SK-N-SH (cell line): ENCODE data around the gene ITGAE. TPM values are rescaled to one million over a fixed set of nuclear protein-coding genes. Genes with fewer than 3 reads are reported as not detected.

Experiments used
- CTCF ChIA-PET: fragments of 300-600, 350-600 bp; formaldehyde crosslinking; extraction: SDS; loops from one replicate; lab custom pipeline; 2021; lab: Yijun Ruan, JAX
- POLR2A ChIA-PET: fragments of 350-600 bp; sonication (Branson Sonifier 250); formaldehyde crosslinking; extraction: SDS; loops from one replicate; lab custom pipeline; 2020; ENCODE audit warnings: antibody characterized with exemption, inconsistent platforms; lab: Yijun Ruan, JAX
- DNase-seq: peaks from one replicate; pipeline ENCODE4 v3.0.0; 2012
- H2AFZ ChIP-seq: fragments of 200-600 bp; sonication (generic); 2 replicates; pipeline ENCODE4 v1.8.1; 2016; ENCODE audit warnings: antibody characterized with exemption, mild to moderate bottlenecking, low read depth
- H3F3A ChIP-seq: fragments of 200-600 bp; sonication (generic); replicated peaks from 2 replicates; pipeline ENCODE3; 2016; ENCODE audit warnings: antibody characterized with exemption, mild to moderate bottlenecking; ENCODE audit not compliant: insufficient read depth
- H3K27ac ChIP-seq, 2 experiments: fragments of 200-500 bp in 1 of 2; fragments of 200-600 bp in 1 of 2; sonication (Bioruptor generic) in 1 of 2; sonication (generic), shearing (Covaris generic) in 1 of 2; 2 replicates each; pipeline versions ENCODE4 v1.5.1 to v1.6.1; 2014 to 2016; ENCODE audit warnings: low read depth in 2 of 2, inconsistent platforms in 1 of 2, low read length in 1 of 2, mild to moderate bottlenecking in 1 of 2, mixed read lengths in 1 of 2
- H3K27me3 ChIP-seq: fragments of 200-600 bp; sonication (generic), shearing (Covaris generic); 2 replicates; pipeline ENCODE4 v1.6.1; 2016; ENCODE audit warnings: mixed run types; ENCODE audit not compliant: insufficient read depth
- H3K36me3 ChIP-seq, 2 experiments: fragments of 200-500 bp in 1 of 2; fragments of 200-600 bp in 1 of 2; sonication (Bioruptor generic) in 1 of 2; sonication (generic) in 1 of 2; replicated peaks in 1 of 2; 2 replicates each; pipeline versions ENCODE3 to v1.5.1; 2014 to 2016; ENCODE audit warnings: low read length in 1 of 2, mild to moderate bottlenecking in 1 of 2; ENCODE audit not compliant: insufficient read depth in 2 of 2, control insufficient read depth in 1 of 2
- H3K4me1 ChIP-seq, 2 experiments: fragments of 200-500 bp in 1 of 2; fragments of 200-600 bp in 1 of 2; sonication (Bioruptor generic) in 1 of 2; sonication (generic), shearing (Covaris generic) in 1 of 2; 2 replicates each; pipeline versions ENCODE4 v1.5.1 to v1.6.1; 2014 to 2016; ENCODE audit warnings: low read depth in 1 of 2, low read length in 1 of 2, mixed run types in 1 of 2; ENCODE audit not compliant: insufficient read depth in 2 of 2, control insufficient read depth in 1 of 2
- H3K4me2 ChIP-seq: fragments of 200-600 bp; sonication (generic), shearing (Covaris generic); 2 replicates; pipeline ENCODE4 v1.6.1; 2017; ENCODE audit warnings: mixed run types
- H3K4me3 ChIP-seq, 2 experiments: fragments of 200-500 bp in 1 of 2; fragments of 200-600 bp in 1 of 2; sonication (Bioruptor generic) in 1 of 2; sonication (generic), shearing (Covaris generic) in 1 of 2; 2 replicates each; pipeline versions ENCODE4 v1.5.1 to v1.8.1; 2014 to 2016; ENCODE audit warnings: low read depth in 2 of 2, inconsistent platforms in 1 of 2, low read length in 1 of 2, mild to moderate bottlenecking in 1 of 2, mixed read lengths in 1 of 2, moderate library complexity in 1 of 2
- H3K79me2 ChIP-seq: fragments of 200-600 bp; sonication (generic); 2 replicates; pipeline ENCODE4 v1.8.1; 2017; ENCODE audit warnings: mild to moderate bottlenecking; ENCODE audit not compliant: insufficient read depth
- H3K9ac ChIP-seq: fragments of 200-600 bp; sonication (generic); 2 replicates; pipeline ENCODE4 v1.6.1; 2017; ENCODE audit warnings: mixed run types
- H3K9me2 ChIP-seq: fragments of 200-600 bp; sonication (generic); 2 replicates; pipeline ENCODE4 v1.6.1; 2017; ENCODE audit warnings: mixed run types
- H3K9me3 ChIP-seq: fragments of 200-600 bp; sonication (generic); 2 replicates; pipeline ENCODE4 v1.6.1; 2017; ENCODE audit warnings: mixed run types, mild to moderate bottlenecking, moderate library complexity
- H4K20me1 ChIP-seq: fragments of 200-600 bp; sonication (generic); 2 replicates; pipeline ENCODE4 v1.6.1; 2017; ENCODE audit warnings: mild to moderate bottlenecking, mixed run types; ENCODE audit not compliant: insufficient read depth
- CTCF ChIP-seq: fragments of 200-600 bp; sonication (generic); IDR thresholded peaks from 2 replicates; pipeline ENCODE4 v1.6.1; 2017; ENCODE audit warnings: antibody characterized with exemption, mild to moderate bottlenecking, moderate library complexity
- ELF1 ChIP-seq: IDR thresholded peaks from 2 replicates; pipeline ENCODE4 v1.4.0; 2012
- EP300 ChIP-seq, 2 experiments: IDR thresholded peaks; 2 replicates each; pipeline versions ENCODE4 v1.4.0 to v1.6.1; 2012; ENCODE audit warnings: borderline replicate concordance in 1 of 2, low read depth in 1 of 2, low read length in 1 of 2
- EZH2phosphoT487 ChIP-seq: fragments of 200-600 bp; sonication (generic); IDR thresholded peaks from 2 replicates; pipeline ENCODE4 v1.6.1; 2017; ENCODE audit warnings: low read depth, mixed run types, mild to moderate bottlenecking, antibody characterized with exemption, moderate library complexity, borderline replicate concordance
- FOSL2 ChIP-seq: IDR thresholded peaks from 2 replicates; pipeline ENCODE4 v1.4.0; 2012; ENCODE audit warnings: low read depth, mild to moderate bottlenecking, moderate library complexity, borderline replicate concordance
- FOXJ3 ChIP-seq: sonication (generic); formaldehyde crosslinking; IDR thresholded peaks from 2 replicates; pipeline ENCODE4 v1.5.1; 2020; ENCODE audit warnings: mild to moderate bottlenecking, missing genetic modification reagents
- GATA2 ChIP-seq: sonication (generic); formaldehyde crosslinking; IDR thresholded peaks from 2 replicates; pipeline ENCODE4 v1.5.0; 2020; ENCODE audit warnings: mild to moderate bottlenecking, missing genetic modification reagents
- IRF3 ChIP-seq: fragments of 150-350 bp; IDR thresholded peaks from 2 replicates; pipeline ENCODE4 v1.6.1; 2016; ENCODE audit warnings: mild to moderate bottlenecking, low read depth, low read length
- JUND ChIP-seq: IDR thresholded peaks from 2 replicates; pipeline ENCODE4 v1.4.0; 2012
- MEF2A ChIP-seq: IDR thresholded peaks from 2 replicates; pipeline ENCODE4 v1.4.0; 2012; ENCODE audit warnings: low read depth, borderline replicate concordance
- MXI1 ChIP-seq: IDR thresholded peaks from 2 replicates; pipeline ENCODE4 v1.6.1; 2012; ENCODE audit warnings: mild to moderate bottlenecking, low read depth, low read length, improper control_type of control experiment
- NFIC ChIP-seq: IDR thresholded peaks from 2 replicates; pipeline ENCODE4 v1.4.0; 2012; ENCODE audit warnings: borderline replicate concordance
- NRF1 ChIP-seq: IDR thresholded peaks from 2 replicates; pipeline ENCODE4 v1.6.1; 2012; ENCODE audit warnings: low read depth, mild to moderate bottlenecking, low read length
- POLR2AphosphoS5 ChIP-seq: IDR thresholded peaks from 2 replicates; pipeline ENCODE4 v1.6.1; 2012; ENCODE audit warnings: low read depth, low read length
- RAD21 ChIP-seq: IDR thresholded peaks from 2 replicates; pipeline ENCODE4 v1.6.1; 2012; ENCODE audit warnings: mild to moderate bottlenecking, low read length
- RCOR1 ChIP-seq: fragments of 150-350 bp; IDR thresholded peaks from 2 replicates; pipeline ENCODE4 v1.6.1; 2017; ENCODE audit warnings: antibody characterized with exemption, low read length
- REST ChIP-seq: IDR thresholded peaks from 2 replicates; pipeline ENCODE4 v1.6.1; 2012; ENCODE audit warnings: mild to moderate bottlenecking, low read depth, low read length, moderate library complexity
- SIN3A ChIP-seq: IDR thresholded peaks from 2 replicates; pipeline ENCODE4 v1.6.1; 2012; ENCODE audit warnings: low read depth, mild to moderate bottlenecking, low read length, moderate library complexity, borderline replicate concordance
- SMC3 ChIP-seq: IDR thresholded peaks from 2 replicates; pipeline ENCODE4 v1.6.1; 2012; ENCODE audit warnings: low read depth, low read length, improper control_type of control experiment
- TAF1 ChIP-seq: IDR thresholded peaks from 2 replicates; pipeline ENCODE4 v1.6.1; 2012; ENCODE audit warnings: low read depth, mild to moderate bottlenecking, low read length, moderate library complexity, borderline replicate concordance
- TCF12 ChIP-seq: IDR thresholded peaks from 2 replicates; pipeline ENCODE4 v1.4.0; 2012
- USF1 ChIP-seq: IDR thresholded peaks from 2 replicates; pipeline ENCODE4 v1.4.0; 2012; ENCODE audit warnings: low read depth, borderline replicate concordance
- YY1 ChIP-seq: IDR thresholded peaks from 2 replicates; pipeline ENCODE4 v1.4.0; 2012; ENCODE audit warnings: low read depth, mild to moderate bottlenecking
- WGBS: methylation state at CpG from one replicate; pipeline ENCODE4 v1.1.6; 2017; ENCODE audit warnings: low lambda C conversion rate; 5-methylcytosine and 5-hydroxymethylcytosine counted together
- polyA plus RNA-seq, 3 experiments: library from polyadenylated mRNA; depleted of rRNA; stranded (reverse); fragments of >200 nt; gene quantifications; 2 replicates each; pipeline ENCODE4 v1.2.3, GENCODE V29; 2012

The ITGAE gene
- polyA plus RNA-seq, 1 of the 3 experiments (the other 2 are of a cell fraction) = 56.7 TPM

GRCh38 chr17:3768769-3769168, 32.2 kb downstream of the ITGAE start:
- 82% methylated on average over 5 of the region's 8 CpGs for WGBS
- Histone ChIP-seq H3K4me1 (no peaks in the 10 kb centered on the region), H3K36me3 (no peaks in the 10 kb centered on the region), H3K4me2 (no peak overlapping the region), H3K4me3 (no peak overlapping the region), H2AFZ (no peak overlapping the region), H3K9ac (no peak overlapping the region), H3K27me3 (no peaks in the 10 kb centered on the region), H3K9me2 (no peaks in the 10 kb centered on the region), H3K27ac (no peak overlapping the region), H4K20me1 (no peaks in the 10 kb centered on the region), H3F3A (no peaks in the 10 kb centered on the region), H3K9me3 (no peaks in the 10 kb centered on the region), H3K79me2 (no peaks in the 10 kb centered on the region)
- CTCF ChIA-PET = interaction anchor here (1.8 kb wide), 1 partner anchor 31 kb away, joined by 9 read pairs; no protein-coding TSS in a partner anchor
- no peak for DNase-seq
- POLR2A ChIA-PET = no interaction called here
- TF ChIP-seq MEF2A (no peak), SMC3 (no peak), FOXJ3 (no peak), EZH2phosphoT487 (no peak), TAF1 (no peak), SIN3A (no peak), NFIC (no peak), NRF1 (no peak), JUND (no peak), FOSL2 (no peak), YY1 (no peak), TCF12 (no peak), MXI1 (no peak), IRF3 (no peak)

GRCh38 chr17:3768341-3768740, 32.6 kb downstream of the ITGAE start:
- H3K27ac ChIP-seq = no peak overlapping the region
- WGBS = 84% methylated on average over 8 of the region's 9 CpGs
- no peaks in the 10 kb centered on the region for H3K9me2 ChIP-seq
- H3K27me3 ChIP-seq = no peaks in the 10 kb centered on the region
- no peaks in the 10 kb centered on the region for H3K36me3 ChIP-seq
- no peaks in the 10 kb centered on the region for H3K4me1 ChIP-seq
- H2AFZ ChIP-seq = no peak overlapping the region
- H3K4me3 ChIP-seq = no peak overlapping the region
- H3K9me3 ChIP-seq = no peaks in the 10 kb centered on the region
- CTCF ChIA-PET = interaction anchor here (1.8 kb wide), 1 partner anchor 31 kb away, joined by 9 read pairs; no protein-coding TSS in a partner anchor
- no peaks in the 10 kb centered on the region for H3F3A ChIP-seq
- H3K9ac ChIP-seq = no peak overlapping the region
- no peak overlapping the region for H3K4me2 ChIP-seq
- POLR2A ChIA-PET = no interaction called here
- DNase-seq = no peak
- H3K79me2 ChIP-seq = no peaks in the 10 kb centered on the region
- TF ChIP-seq GATA2 (CRISPR knock-in tag) = no peak
- no peak for TF ChIP-seq EP300 (IDR thresholded peaks at IDR 0.05; ENCODE audit: borderline replicate concordance in 1 of 2, low read depth in 1 of 2, low read length in 1 of 2)
- no peak for TF ChIP-seq JUND
- TF ChIP-seq RAD21 = no peak
- no peak for TF ChIP-seq USF1
- TF ChIP-seq TAF1 = no peak
- TF ChIP-seq TCF12 = no peak
- no peak for TF ChIP-seq POLR2AphosphoS5
- TF ChIP-seq CTCF = no peak
- TF ChIP-seq NRF1 = no peak
- no peak for TF ChIP-seq REST
- no peak for TF ChIP-seq RCOR1
- no peak for TF ChIP-seq ELF1
- TF ChIP-seq, all 33 proteins: peak for 0
- no peaks in the 10 kb centered on the region for H4K20me1 ChIP-seq
